Activated naive CD8-positive, alpha-beta T cell treated with anti-CD3 and anti-CD28 coated beads, Interleukin-2, amount 50 U/mL, for 16 hours (primary cell): ENCODE measurements around the gene RRP12.

ENCODE experiments used
- DNase-seq: peaks from one replicate; pipeline ENCODE4 v3.0.0-alpha.2; 2020; ENCODE audit warnings: low read depth, low spot score

RRP12 gene

GRCh38 chr10:97319671-97320479, 81.3 kb downstream of the RRP12 start:
- no peak for DNase-seq

GRCh38 chr10:97318772-97319651, 82.1 kb downstream of the RRP12 start, which contains the start of gene FRAT1:
TSS of gene FRAT1 (plus strand) at chr10:97319271. CDS start at chr10:97319454, 183 bp downstream.
- DNase-seq = peak; percentile 66

GRCh38 chr10:97314671-97315070, 86.5 kb downstream of the RRP12 start:
- DNase-seq = no peak

- DNase-seq = no peak
Observed at GRCh38 chr10:97312897-97313296, 88.2 kb downstream of the RRP12 start.

- no peak for DNase-seq
Observed at GRCh38 chr10:97311111-97311626, 90.0 kb downstream of the RRP12 start.

GRCh38 chr10:97307866-97308780, 93.0 kb downstream of the RRP12 start:
- no peak for DNase-seq

GRCh38 chr10:97307441-97307840, 93.7 kb downstream of the RRP12 start:
- DNase-seq = no peak
